ENCODE data around the gene SYT2. TPM values are rescaled to one million over a fixed set of nuclear protein-coding genes. Genes with fewer than 3 reads are reported as not detected.

The SYT2 gene
- polyA plus RNA-seq, 1 of the 3 experiments (the other 2 are of a cell fraction): 0.03 TPM

DNA sequence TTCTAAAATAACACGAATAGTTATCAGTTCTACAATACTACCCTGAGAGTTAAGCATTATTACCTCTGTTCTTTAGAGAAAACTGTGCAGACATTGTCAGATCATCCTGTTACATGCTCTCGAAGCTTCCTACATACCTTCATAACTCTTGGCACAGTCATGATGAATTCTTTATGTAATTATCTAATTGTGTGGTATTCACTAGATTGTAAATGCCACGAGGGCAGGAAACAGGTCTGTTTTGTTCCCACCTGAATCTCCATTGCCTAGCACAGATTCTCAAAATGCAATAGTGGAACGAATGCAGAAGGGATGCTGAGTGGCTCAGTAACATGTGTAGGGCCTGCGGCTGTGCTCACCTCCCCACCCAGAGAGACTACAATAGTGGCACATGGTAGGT is 3.4 kb downstream of the SYT2 start:
- TF ChIP-seq, protein P1, sequence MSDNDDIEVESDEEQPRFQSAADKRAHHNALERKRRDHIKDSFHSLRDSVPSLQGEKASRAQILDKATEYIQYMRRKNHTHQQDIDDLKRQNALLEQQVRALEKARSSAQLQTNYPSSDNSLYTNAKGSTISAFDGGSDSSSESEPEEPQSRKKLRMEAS (IDR thresholded peaks at IDR 0.05; ENCODE audit: low read depth): no peak
- no peak for TF ChIP-seq SMC3 (IDR thresholded peaks at IDR 0.05; ENCODE audit: low read depth, low read length)
- TF ChIP-seq, protein P2, sequence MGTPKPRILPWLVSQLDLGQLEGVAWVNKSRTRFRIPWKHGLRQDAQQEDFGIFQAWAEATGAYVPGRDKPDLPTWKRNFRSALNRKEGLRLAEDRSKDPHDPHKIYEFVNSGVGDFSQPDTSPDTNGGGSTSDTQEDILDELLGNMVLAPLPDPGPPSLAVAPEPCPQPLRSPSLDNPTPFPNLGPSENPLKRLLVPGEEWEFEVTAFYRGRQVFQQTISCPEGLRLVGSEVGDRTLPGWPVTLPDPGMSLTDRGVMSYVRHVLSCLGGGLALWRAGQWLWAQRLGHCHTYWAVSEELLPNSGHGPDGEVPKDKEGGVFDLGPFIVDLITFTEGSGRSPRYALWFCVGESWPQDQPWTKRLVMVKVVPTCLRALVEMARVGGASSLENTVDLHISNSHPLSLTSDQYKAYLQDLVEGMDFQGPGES (IDR thresholded peaks at IDR 0.05; ENCODE audit: low read depth, low read length): no peak
- no peak for TF ChIP-seq SIN3A (IDR thresholded peaks at IDR 0.05; ENCODE audit: borderline replicate concordance, low read depth, low read length)
- TF ChIP-seq CHD2 (IDR thresholded peaks at IDR 0.05; ENCODE audit: low read length, partially characterized antibody): no peak
- no peak for TF ChIP-seq YY1 (IDR thresholded peaks at IDR 0.05; ENCODE audit: low read depth)
- TF ChIP-seq FOSL2 (IDR thresholded peaks at IDR 0.05; ENCODE audit: borderline replicate concordance, low read depth): no peak
- TF ChIP-seq TAF1 (IDR thresholded peaks at IDR 0.05; ENCODE audit: borderline replicate concordance, low read depth, low read length): no peak
- TF ChIP-seq FOXM1 (IDR thresholded peaks at IDR 0.05; ENCODE audit: low read depth): no peak
- no peak for TF ChIP-seq JUND (IDR thresholded peaks at IDR 0.05)
- no peak for TF ChIP-seq NRF1 (IDR thresholded peaks at IDR 0.05; ENCODE audit: low read depth, low read length)
- no peak for TF ChIP-seq ELF1 (IDR thresholded peaks at IDR 0.05)
- no peak for TF ChIP-seq GATA2 (CRISPR knock-in tag; IDR thresholded peaks at IDR 0.05)
- TF ChIP-seq EZH2phosphoT487 (IDR thresholded peaks at IDR 0.05; ENCODE audit: borderline replicate concordance, low read depth): no peak
- no peak for TF ChIP-seq RAD21 (IDR thresholded peaks at IDR 0.05; ENCODE audit: low read length)
- TF ChIP-seq, protein P3, sequence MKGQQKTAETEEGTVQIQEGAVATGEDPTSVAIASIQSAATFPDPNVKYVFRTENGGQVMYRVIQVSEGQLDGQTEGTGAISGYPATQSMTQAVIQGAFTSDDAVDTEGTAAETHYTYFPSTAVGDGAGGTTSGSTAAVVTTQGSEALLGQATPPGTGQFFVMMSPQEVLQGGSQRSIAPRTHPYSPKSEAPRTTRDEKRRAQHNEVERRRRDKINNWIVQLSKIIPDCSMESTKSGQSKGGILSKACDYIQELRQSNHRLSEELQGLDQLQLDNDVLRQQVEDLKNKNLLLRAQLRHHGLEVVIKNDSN (IDR thresholded peaks at IDR 0.05; ENCODE audit: borderline replicate concordance, low read depth): no peak
- TF ChIP-seq NFIC (IDR thresholded peaks at IDR 0.05; ENCODE audit: borderline replicate concordance): no peak
- TF ChIP-seq, protein P4, sequence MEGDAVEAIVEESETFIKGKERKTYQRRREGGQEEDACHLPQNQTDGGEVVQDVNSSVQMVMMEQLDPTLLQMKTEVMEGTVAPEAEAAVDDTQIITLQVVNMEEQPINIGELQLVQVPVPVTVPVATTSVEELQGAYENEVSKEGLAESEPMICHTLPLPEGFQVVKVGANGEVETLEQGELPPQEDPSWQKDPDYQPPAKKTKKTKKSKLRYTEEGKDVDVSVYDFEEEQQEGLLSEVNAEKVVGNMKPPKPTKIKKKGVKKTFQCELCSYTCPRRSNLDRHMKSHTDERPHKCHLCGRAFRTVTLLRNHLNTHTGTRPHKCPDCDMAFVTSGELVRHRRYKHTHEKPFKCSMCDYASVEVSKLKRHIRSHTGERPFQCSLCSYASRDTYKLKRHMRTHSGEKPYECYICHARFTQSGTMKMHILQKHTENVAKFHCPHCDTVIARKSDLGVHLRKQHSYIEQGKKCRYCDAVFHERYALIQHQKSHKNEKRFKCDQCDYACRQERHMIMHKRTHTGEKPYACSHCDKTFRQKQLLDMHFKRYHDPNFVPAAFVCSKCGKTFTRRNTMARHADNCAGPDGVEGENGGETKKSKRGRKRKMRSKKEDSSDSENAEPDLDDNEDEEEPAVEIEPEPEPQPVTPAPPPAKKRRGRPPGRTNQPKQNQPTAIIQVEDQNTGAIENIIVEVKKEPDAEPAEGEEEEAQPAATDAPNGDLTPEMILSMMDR (IDR thresholded peaks at IDR 0.05): no peak
- no peaks in the 10 kb centered on the region for H4K20me1 ChIP-seq (ENCODE audit: insufficient read depth)
- ChIA-PET POLR2A (no interaction called here), CTCF (interaction anchor here (1.0 to 4.8 kb wide), 3 partner anchors 9 to 46 kb away, joined by 3 to 30 read pairs (median 3); no protein-coding TSS in a partner anchor)
- H3K4me3 ChIP-seq (ENCODE audit: low read depth in 2 of 2, low read length in 1 of 2): no peak overlapping the region
- no peaks in the 10 kb centered on the region for H3F3A ChIP-seq (replicated peaks; ENCODE audit: insufficient read depth)
- no peak for DNase-seq
- H3K9me3 ChIP-seq: no peaks in the 10 kb centered on the region
- H3K79me2 ChIP-seq (ENCODE audit: insufficient read depth): no peaks in the 10 kb centered on the region
- H3K9me2 ChIP-seq: no peaks in the 10 kb centered on the region
- no peak overlapping the region for H3K9ac ChIP-seq
- H3K4me1 ChIP-seq (ENCODE audit: control insufficient read depth in 1 of 2, insufficient read depth in 2 of 2, low read depth in 1 of 2, low read length in 1 of 2): peaks cover 0 to 24% of the 10 kb centered on the region in 2 experiments; a peak in 1 of 4 replicates
- no peak overlapping the region for H2AFZ ChIP-seq (ENCODE audit: low read depth)
- no peaks in the 10 kb centered on the region for H3K36me3 ChIP-seq (replicated peaks in 1 of 2; ENCODE audit: control insufficient read depth in 1 of 2, insufficient read depth in 2 of 2, low read length in 1 of 2)
- 48% methylated on average over 5 of the region's 5 CpGs for WGBS (ENCODE audit: low lambda C conversion rate)
- H3K4me2 ChIP-seq: no peak overlapping the region
- H3K27ac ChIP-seq (ENCODE audit: low read depth in 2 of 2, low read length in 1 of 2): no peak overlapping the region
- H3K27me3 ChIP-seq (ENCODE audit: insufficient read depth): peaks cover 91% of the 10 kb centered on the region

All from SK-N-SH (cell line).